Measurements from ENCODE around the gene TFDP2. TPM values are rescaled to one million over a fixed set of nuclear protein-coding genes. Genes with fewer than 3 reads are reported as not detected.
A peak's percentile ranks its signal among the peaks of the same experiment; 100 is the strongest.
"Not testable (repeated sequence)": the region's sequence is repeated elsewhere in the genome, so short reads cannot be mapped to it uniquely, and the experiment has no call there.

Gene TFDP2
- total RNA-seq, 1 experiment from 2014 or later: 47.0 TPM

DNA sequence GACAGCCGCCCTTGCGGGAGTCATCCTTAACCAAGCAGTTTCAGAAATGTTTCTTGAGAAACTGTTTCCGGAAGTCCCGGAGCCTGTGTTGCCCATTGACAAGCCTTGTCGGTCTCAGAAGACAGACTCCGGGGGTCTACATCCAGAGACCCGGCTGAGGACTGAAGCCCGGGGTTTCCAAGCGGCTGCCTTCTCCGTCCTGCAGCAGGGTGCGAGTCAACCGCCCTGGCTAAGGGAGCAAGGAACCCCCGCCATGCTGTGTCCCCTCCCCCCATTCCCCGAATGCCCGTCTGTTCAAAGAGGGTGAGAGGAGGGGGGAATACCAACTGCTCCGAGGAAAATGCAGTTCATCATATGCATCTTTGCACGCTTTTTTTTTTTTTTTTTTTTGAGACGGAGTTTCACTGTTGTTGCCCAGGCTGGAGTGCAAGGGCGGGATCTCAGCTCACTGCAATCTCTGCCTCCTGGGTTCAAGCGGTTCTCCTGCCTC is 211.3 kb downstream of the TFDP2 start:
- Histone ChIP-seq H3K9me3 (no peaks in the 10 kb centered on the region), H3K36me3 (no peaks in the 10 kb centered on the region)
- no peak for DNase-seq

DNA sequence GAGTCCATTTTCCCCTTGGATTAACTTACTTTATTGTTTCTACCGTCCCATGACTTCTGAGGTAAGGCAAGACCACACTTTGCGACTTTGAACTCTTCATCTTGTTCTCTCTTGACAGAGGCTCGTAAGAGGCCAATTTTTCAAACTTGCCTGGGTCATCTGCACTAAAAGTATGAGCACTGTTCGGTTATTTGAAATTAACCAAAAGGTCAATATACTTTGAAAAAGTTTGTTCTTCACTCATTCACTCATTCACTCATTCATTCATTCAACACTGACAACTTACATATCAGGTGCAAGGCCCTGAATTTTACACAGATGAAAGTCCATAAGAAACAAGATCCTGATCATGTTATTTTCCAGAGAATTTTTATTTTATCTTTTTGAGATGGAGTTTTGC is 215.0 kb downstream of the TFDP2 start:
- Histone ChIP-seq H3K36me3 (no peaks in the 10 kb centered on the region), H3K4me3 (no peak overlapping the region), H3K27me3 (no peaks in the 10 kb centered on the region), H3K9me3 (no peaks in the 10 kb centered on the region)
- no peak for DNase-seq

More for the DNA sequence above, 211.3 kb downstream of the TFDP2 start:
- H3K4me3 ChIP-seq: no peak overlapping the region
- H3K27me3 ChIP-seq: no peaks in the 10 kb centered on the region

DNA sequence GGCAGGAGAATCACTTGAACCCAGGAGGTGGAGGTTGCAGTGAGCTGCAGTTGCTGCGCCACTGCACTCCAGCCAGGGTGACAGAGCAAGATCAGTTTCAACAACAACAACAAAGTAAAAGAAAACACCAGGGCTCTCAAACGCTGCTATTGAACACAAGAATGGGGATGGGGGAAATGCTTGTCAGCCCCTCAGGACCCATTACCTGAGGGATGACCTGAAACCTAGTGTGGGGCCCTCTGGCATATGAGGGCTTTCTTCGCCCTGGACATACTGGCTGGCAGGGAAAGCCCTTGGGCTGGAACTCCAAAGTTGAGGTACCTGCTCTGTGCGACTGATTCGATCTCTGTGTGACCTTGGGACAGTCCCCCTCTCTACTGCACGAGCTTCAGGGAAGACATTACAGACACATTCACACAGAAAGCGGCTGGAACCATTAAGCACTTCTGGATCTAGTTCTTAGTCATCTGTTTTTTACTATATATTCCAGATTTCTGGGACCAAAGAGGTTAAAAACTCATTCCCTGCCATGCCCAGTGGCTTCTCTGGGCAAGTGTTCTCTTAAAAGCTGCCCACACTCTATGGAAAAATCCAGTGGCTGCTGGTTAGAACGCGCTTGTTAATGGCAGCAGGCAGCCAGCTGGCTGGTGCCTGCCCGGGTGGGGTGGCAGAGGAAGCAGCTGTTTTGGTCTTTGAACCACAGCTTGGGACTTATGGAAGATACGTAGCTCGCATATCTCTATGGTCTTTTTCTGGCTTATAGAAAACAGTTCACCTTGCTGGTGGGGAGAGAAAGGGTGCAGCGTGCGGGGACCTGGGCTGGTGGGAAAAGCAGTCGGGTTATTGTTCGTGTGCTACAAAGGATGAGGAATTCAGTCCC is 215.7 kb downstream of the TFDP2 start:
- Histone ChIP-seq H3K27me3 (no peaks in the 10 kb centered on the region), H3K4me3 (no peak overlapping the region), H3K9me3 (no peaks in the 10 kb centered on the region), H3K36me3 (peaks cover under 1% of the 10 kb centered on the region; the same call in 1 of the 2 replicates)
- no peak for DNase-seq

DNA sequence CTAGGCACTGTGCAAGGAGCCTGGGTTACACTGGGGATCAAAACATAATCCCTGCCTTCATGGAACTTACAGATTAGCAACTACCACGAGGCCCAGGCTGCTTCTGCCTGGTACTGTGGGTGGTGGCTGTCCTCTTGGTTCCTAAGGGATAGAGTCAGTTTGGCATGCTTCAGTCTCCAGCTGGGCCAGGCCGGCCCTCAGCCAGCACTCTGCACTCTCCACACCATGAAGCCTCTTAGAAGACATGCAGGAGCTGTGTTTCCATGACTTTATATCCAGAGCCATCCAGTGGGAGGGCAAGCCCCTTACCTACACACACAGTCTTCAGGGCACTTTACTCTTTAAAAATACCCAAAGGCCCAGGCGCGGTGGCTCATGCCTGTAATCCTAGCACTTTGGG is 218.5 kb downstream of the TFDP2 start:
- Histone ChIP-seq H3K9me3 (no peaks in the 10 kb centered on the region), H3K4me3 (no peak overlapping the region), H3K36me3 (peaks cover 16% of the 10 kb centered on the region), H3K27me3 (no peaks in the 10 kb centered on the region)
- DNase-seq: no peak

DNA sequence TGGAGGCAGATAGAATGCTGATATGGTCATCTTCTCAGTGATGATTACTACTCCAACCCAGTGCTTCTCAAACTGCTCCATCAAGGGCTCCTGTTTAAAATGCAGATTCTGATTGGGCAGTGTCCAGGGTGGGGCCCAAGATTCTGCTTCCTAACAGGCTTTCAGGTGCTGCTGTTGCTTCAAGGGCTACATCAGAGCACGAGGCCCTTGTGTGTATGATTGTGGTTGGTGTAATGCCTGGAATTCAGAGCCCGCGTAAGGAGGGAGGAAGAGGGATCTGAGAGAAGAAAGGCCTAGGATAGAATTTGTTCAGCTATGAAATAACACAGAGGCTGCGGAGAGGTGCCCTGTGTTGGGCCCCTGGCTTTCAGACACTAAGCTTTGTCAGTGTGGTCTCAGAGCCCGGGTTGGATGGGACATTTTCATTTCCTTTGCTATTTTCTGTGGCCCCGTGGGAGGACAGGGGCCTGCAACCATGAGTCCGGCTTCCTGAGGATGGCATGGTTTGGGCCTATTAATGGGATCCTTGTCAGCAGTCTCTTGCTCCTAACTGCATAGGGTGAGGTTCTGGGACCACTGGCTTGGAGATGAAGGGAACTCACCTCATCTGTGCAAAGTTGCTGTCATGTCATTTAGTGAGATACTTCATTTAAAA is 219.9 kb downstream of the TFDP2 start:
- Histone ChIP-seq H3K9me3 (no peaks in the 10 kb centered on the region), H3K4me3 (no peak overlapping the region), H3K27me3 (no peaks in the 10 kb centered on the region), H3K36me3 (peaks cover 22% of the 10 kb centered on the region)
- DNase-seq: no peak

DNA sequence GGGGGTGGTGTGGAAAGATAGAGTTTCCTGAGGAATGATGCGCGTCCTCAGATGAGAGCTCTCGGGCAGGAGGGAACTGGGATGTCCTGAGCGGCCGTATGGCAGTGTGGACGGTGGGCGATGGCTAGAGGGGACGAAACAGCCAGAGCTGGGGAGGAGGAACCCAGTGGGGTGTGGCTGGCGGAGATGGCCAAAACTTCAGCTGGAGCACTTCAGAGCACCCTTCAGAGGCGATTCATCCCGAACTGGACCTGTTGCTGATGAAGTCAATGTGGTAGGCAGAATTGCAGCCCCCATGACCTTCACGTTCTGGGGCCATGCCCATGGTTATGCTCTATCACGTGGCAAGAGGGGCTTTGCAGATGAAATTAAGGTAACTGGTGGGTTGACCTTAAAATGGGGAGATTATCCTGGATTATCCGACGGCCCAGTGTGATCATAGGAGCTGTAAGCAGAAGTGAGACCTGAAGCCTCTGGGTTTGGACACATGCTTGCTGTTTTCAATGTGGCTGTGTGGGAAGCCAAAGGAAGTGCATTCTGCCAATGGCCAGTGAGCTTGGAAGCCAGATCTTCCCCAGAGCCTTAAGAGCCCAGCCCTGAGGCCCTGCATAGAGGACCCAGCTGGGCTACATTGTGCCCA is 220.6 kb downstream of the TFDP2 start:
- Histone ChIP-seq H3K9me3 (no peaks in the 10 kb centered on the region), H3K4me3 (no peak overlapping the region), H3K27me3 (no peaks in the 10 kb centered on the region), H3K36me3 (peaks cover 22% of the 10 kb centered on the region)
- no peak for DNase-seq

DNA sequence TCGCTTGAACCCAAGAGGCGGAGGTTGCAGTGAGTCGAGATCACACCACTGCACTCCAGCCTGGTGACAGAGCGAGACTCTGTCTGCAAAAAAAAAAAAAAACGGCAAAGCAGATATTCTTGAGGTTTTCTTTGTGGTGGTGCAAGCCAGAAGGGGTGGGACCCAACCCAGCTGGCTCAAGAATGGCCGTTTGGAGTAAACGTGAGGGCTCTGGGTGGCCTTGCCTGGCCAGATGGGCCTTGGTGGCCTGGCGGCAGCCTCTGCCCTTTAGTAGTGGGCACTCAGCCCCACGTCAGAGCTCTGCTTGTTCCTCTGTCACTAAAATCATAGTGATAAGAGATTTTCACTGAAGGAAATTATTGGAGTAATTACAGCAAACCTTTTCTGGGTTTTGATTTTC is 222.4 kb downstream of the TFDP2 start:
- no peaks in the 10 kb centered on the region for H3K27me3 ChIP-seq
- no peaks in the 10 kb centered on the region for H3K9me3 ChIP-seq
- no peak overlapping the region for H3K4me3 ChIP-seq
- no peak for DNase-seq
- peaks cover 33% of the 10 kb centered on the region for H3K36me3 ChIP-seq

DNA sequence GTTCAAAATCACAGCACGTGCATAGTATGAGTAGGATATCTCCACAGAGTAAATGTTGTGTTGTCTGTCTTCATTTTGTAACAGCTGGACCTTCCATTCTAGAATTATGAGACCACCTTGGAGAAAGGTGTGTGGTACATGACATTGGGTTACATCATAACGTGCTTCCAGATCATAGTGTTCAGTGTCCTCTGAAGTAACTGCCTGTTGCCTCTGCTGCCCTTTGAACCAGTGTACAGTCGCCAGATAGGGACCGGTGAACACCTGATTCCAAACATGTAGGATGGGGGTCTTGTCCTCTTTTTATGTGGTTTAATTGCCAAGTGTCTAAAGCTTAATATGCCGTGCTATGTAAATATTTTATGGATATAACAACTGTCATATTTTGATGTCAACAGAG is 223.7 kb downstream of the TFDP2 start:
- not testable (repeated sequence) for DNase-seq, H3K9me3 ChIP-seq, H3K4me3 ChIP-seq, H3K27me3 ChIP-seq
- H3K36me3 ChIP-seq: peaks cover 40% of the 10 kb centered on the region

DNA sequence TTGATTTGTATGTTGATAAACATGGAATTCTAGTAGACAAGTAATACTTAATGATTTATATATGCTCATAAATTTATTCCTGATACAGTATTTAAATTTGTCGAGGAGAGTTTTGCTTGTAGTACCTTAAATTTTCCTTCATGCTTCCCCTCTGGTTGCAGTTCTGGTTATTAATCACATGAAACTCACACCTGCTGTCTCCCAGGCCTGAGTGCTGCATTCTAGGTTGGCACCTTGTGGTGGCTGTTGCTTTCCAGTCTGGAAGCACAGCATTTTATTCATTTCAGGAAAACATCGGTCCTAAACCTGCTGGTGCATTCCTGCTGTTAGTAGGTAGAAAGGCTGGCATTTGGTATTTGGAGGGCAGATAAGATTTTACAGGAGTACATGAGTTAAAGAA is 228.0 kb downstream of the TFDP2 start:
- DNase-seq: no peak
- Histone ChIP-seq H3K9me3 (no peaks in the 10 kb centered on the region), H3K36me3 (peaks cover 39% of the 10 kb centered on the region), H3K27me3 (no peaks in the 10 kb centered on the region), H3K4me3 (no peak overlapping the region)

DNA sequence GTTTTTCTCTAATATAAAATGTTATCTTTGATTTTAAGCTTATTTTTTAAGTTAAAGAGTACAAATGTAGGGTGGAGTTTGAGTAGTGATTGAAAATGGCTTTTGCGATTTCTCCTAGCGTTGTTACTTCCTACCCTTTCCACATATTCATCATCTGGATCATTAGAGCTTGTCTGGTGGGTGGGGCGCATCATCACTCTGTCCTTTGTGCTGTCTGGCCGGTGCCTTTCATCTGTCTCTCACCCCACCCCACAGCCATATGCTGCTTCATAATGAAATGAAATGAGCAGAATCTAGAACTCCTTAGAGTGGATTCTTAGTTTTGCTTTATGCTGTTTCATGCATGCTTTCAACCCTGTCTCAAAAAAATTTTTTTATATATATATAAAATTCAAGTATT is 228.6 kb downstream of the TFDP2 start:
- Histone ChIP-seq H3K4me3 (no peak overlapping the region), H3K9me3 (no peaks in the 10 kb centered on the region)
- no peak for DNase-seq

DNA sequence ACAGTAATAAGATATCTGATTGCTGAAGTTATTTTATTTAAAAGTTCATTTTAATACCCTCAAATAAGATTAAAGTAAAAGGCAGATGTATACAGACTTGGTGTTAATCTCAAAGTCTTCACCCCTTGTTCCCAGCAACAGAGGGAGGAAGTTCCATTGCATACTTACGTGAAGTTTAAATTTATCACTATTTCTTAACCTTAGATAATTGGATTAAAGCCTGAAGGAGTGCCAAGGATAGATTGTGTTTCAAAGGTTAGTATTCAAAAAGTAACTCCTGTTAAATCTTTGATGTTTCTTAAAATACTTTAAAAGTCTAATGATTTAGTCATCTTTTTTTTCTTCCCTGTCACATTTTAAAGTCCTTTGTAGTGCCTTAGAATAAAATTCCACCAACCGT is 233.6 kb downstream of the TFDP2 start:
- peaks cover 3% of the 10 kb centered on the region; the same call in 1 of the 2 replicates for H3K9me3 ChIP-seq
- no peak for DNase-seq

More for the DNA sequence above, 228.6 kb downstream of the TFDP2 start:
- Histone ChIP-seq H3K36me3 (peaks cover 43% of the 10 kb centered on the region), H3K27me3 (no peaks in the 10 kb centered on the region)

DNA sequence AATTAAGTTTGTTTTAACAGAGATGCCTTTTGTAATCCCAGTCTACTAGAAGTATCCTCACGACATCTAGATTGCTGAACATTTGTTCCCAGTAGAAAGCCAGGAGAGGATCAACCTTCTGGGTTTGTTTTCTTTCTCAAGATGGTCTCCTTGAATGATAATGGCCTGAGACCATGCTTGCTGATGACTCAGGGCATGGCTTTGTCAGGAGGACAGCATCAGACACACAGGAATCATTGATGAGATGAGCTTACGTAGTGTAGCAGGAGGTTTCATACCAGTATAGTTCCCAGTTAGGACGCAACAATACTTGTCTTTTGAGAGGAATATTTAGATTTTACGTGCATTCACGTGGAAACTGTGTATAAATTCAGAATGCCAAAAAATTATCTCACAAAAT is 234.3 kb downstream of the TFDP2 start:
- Histone ChIP-seq H3K4me3 (no peak overlapping the region), H3K9me3 (peaks cover 3% of the 10 kb centered on the region; the same call in 1 of the 2 replicates), H3K36me3 (peaks cover 48% of the 10 kb centered on the region), H3K27me3 (no peaks in the 10 kb centered on the region)
- DNase-seq: no peak

More for the DNA sequence above, 233.6 kb downstream of the TFDP2 start:
- Histone ChIP-seq H3K27me3 (no peaks in the 10 kb centered on the region), H3K36me3 (peaks cover 53% of the 10 kb centered on the region), H3K4me3 (no peak overlapping the region)

DNA sequence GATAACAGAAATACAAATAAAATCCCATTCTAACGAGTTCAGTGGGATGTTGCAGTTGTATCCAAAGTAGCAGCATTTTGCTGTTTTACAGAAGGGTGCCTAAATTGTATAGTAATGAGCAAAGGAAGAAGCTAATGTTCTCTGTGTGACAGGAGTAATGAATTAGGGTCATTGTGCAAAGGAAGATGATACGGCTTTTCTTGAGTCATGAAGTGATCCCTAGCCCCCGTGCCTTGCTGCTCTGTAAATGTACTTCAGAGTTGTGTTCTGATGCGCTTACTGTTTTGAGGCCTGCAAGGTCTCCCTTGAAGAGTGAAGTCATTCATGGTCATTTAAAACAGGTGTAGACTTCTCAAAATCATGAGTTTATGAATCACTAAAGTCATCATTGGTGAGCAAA is 235.0 kb downstream of the TFDP2 start:
- H3K9me3 ChIP-seq: peaks cover 3% of the 10 kb centered on the region; the same call in 1 of the 2 replicates
- no peak for DNase-seq
- no peaks in the 10 kb centered on the region for H3K27me3 ChIP-seq
- H3K36me3 ChIP-seq: peaks cover 50% of the 10 kb centered on the region
- H3K4me3 ChIP-seq: no peak overlapping the region

DNA sequence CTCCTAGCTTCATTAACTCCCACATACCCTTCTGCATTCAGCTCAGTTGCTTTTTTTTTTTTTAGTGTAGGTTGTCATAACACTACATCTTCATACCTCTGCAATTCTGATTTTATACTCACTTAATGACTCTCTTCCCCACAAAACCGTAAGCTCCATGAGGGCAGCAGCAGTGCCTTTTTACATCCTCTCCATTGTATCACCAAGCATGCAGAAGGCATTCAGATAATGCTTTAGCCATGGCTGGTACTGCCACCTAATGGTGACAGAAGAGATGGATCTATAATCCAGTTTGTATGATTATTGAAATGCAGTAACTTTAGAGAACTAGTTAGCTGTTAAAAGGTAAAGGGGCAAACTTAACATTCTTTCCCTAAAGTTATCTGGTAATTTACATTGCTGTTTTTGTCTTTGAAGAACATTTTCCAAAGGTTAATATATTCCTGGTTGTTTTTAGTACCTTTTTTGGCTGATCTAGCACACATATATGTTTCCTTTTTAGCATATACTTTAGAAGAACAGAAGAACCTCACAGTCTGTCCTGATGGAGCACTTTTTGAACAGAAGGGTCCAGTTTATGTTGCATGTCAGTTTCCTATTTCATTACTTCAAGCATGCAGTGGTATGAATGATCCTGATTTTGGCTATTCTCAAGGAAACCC is 236.1 kb downstream of the TFDP2 start:
- peak; percentile 26 for DNase-seq

DNA sequence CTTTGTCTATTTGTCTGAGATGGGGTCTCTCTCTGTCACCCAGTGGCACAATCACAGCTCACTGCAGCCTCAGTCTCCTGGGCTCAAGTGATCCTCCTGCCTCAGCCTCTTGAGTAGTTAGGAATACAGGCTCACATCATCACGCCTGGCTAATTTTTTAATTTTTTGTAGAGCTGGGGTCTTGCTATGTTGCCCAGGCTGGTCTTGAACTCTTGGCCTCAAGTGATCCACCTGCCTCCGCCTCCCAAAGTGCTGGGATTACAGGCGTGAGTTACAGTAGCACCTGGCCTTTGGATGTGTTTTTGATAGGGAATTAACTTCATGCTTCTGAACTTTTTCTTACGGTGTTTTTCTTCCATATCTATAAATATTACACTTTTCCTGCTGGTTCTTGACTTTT is 239.4 kb downstream of the TFDP2 start:
- H3K27me3 ChIP-seq, DNase-seq, H3K9me3 ChIP-seq, H3K4me3 ChIP-seq: not testable (repeated sequence)
- H3K36me3 ChIP-seq: peaks cover 66% of the 10 kb centered on the region

More for the DNA sequence above, 236.1 kb downstream of the TFDP2 start:
- H3K4me3 ChIP-seq: no peak overlapping the region
- peaks cover 59% of the 10 kb centered on the region for H3K36me3 ChIP-seq
- no peaks in the 10 kb centered on the region for H3K27me3 ChIP-seq
- H3K9me3 ChIP-seq: peaks cover 3% of the 10 kb centered on the region; the same call in 1 of the 2 replicates

DNA sequence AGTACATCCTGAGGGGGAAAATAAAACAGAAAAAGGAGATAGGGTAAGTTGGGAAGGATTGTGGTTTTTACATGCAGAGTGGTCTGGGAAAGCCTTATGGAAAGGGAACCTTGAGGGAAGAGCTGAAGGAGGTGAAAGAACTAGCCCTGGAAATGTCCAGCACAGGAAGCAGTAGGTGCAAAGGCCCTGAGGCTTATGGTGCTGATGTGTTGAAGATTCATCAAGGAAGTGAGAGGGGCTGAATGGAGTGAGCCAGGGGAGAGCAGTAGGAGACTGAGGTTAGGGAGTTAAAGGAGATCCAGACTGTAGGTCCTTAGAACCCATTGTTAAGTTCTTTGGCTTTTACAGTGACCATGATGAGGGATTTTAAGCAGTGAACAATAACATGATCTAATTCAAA is 239.9 kb downstream of the TFDP2 start:
- H3K9me3 ChIP-seq: peaks cover 3% of the 10 kb centered on the region; the same call in 1 of the 2 replicates
- no peak for DNase-seq
- H3K27me3 ChIP-seq: no peaks in the 10 kb centered on the region
- no peak overlapping the region for H3K4me3 ChIP-seq
- H3K36me3 ChIP-seq: peaks cover 63% of the 10 kb centered on the region
